ENCODE data around the gene NUB1.

NUB1 gene

DNA sequence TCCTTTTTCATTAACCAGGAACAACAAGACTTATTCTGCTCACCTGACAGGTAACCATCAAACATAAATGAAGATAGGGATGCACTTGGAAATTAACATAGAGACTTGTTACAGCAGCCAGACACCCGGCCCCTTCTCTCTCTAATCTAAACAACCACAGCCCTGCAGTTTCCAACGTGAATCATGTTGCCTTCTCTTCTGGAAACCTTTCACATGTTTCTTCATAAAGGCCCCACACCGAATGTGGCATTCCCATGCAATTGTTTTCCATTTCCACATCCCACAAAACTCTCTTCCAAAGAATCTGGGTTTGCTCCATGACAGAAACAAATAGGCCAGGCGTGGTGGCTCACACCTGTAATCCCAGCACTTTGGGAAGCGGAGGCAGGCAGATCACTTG lies 83.2 kb downstream of the NUB1 start:
- no peak for DNase-seq (ENCODE audit: low spot score)

DNA sequence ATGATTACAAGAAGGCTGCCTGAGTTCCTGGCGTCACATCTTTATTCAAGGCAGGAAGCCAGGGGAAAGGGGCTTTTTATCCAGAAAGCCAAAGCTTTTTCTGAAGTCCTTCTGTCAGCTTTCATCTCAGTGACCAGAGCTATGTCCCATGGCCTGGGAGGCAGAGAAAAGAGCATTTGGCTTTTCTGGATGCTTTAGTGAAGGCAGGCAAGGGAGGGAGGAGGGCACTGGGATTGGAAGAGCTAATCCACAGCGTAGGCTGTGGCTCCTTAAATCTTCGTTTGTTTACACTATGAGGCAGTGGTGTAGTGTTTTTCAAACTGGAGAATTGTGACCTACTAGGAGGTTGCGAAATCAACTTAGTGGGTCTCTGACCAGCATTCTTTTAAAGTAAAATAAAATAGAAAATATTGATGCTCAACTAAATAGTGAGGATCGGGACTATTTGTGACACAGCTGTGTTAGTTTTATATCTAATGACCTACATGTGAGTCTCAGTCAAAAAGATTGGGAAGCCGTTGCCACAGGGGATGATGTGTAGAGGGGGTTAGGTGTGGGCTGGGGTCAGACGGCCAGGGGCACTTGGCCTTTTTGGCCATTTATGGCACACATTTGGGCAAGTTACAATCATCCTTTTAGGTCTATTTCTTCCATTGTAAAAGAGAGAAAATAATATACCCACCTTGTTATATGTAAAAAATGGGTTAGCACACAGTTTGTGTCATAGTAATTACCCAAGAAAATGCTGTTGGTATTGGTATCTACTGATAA lies 84.2 kb downstream of the NUB1 start:
- no peak for DNase-seq (ENCODE audit: low spot score)

DNA sequence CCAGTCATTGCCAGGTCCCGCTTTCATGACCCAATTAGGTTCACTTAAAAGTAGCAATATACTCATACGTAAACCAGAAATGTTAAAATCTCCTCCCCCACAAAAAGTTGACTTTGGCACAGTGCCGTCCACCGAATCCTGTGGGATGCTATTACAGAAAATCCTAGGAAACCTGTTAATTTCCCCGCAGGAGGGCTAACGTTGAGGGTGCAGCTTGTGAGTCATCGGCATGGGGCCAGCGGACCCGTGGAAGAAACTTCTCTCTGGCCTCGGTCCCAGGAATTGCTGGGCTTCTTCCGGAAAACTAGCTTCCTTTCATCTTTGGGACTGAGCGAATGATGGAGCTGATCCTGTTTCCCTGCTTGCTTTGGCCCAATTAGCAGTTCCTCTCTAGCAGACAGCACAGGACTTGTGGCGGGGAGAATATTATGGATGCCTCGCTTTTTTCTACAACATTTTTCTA lies 84.9 kb downstream of the NUB1 start:
- DNase-seq (ENCODE audit: low spot score) = no peak

DNA sequence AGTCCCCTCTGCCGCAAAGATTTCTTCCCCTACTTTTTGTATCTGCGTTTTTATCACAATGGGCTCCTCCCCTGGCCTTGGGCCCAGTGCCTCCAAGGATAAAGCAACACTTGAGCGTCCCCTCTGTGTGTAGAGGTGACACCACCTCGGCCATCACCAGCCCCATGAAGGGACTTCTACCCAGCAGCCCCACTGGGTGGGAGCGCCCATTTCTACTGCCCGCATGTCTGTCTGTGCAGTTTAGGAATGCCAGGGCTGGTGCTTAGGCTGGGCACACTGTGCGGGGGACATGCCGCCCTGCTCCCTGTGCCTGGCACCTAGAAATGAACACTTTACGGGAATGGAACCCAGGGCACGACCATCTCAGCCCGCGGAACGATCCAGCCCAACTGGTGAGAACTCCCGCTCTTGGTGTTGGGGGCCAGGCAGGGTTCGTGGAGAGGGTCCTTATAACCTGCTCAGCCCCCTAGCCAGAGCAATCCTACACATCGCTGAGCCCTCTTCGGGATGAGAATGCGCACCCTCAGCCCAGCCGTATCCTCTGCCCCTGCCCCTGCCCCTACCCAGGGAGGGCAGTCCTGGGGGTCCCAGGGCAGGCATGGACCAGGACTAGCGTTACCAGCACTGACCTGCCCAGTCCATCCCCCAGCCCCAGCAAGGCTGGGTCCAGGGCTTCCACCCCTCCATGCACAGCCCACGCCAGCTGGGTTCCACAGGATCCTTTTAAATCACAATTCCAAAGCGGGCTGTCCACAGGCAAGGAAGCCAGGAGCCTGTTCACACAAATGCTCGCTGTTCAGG lies 85.5 kb downstream of the NUB1 start:
- no peak for DNase-seq (ENCODE audit: low spot score)

DNA sequence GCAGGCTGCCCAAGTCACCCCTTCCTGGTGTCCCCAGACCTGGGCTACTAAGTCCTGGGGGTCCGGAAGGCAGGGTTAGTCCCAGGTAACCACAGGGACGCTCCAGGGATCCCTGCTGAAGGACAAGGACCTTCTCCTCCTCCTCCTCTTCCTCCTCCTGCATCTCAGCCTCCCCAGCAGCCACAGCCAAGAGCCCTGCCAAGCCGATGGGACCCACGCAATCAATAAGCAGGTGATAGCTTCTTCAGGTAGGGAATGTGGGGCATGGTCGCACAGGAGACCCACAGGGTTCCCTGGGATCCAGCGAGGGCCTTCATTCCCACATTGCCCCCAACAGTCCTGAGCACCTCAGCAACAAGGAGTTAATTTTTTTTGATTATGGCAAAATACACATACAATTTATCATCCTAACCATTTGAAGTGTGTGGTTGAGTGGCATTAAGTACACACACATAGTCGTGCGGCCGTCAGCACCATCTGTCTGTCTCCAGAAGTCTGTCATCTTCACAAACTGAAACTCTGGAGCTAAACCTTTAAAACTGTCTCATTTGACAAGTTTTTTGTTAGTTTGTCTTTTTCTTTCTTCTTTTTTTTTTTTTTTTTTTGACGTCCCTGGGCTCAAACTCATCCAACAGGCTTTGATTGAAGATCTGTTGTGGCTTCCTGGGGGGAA lies 86.2 kb downstream of the NUB1 start:
- DNase-seq (ENCODE audit: low spot score) = no peak

Data from germinal center (tissue), 1 donor.